GM12878 (cell line): ENCODE data around the gene C9orf153. TPM values are rescaled to one million over a fixed set of nuclear protein-coding genes. Genes with fewer than 3 reads are reported as not detected.

Experiments used
- ATAC-seq: fragments of 200-7000 bp; cut with Tn5 transposase; 3 replicates; pipeline ENCODE4 v1.9.1; 2020; ENCODE audit warnings: mild to moderate bottlenecking, moderate library complexity
- BruUV-seq: library from RNA; stranded (reverse); fragments of 400-500 nt; replicated peaks from 2 replicates; lab custom pipeline; 2021; lab: Mats Ljungman, UMichigan
- CTCF ChIA-PET: fragments of 300-600 bp; sonication (Branson Sonifier 250); formaldehyde crosslinking; extraction: SDS; loops from one replicate; lab custom pipeline; 2021; ENCODE audit warnings: inconsistent platforms; lab: Yijun Ruan, JAX
- POLR2A ChIA-PET: fragments of 350-600 bp; formaldehyde crosslinking; extraction: SDS; loops from one replicate; lab custom pipeline; 2021; ENCODE audit warnings: inconsistent platforms; lab: Charles Lee
- RAD21 ChIA-PET: fragments of 300-600 bp; sonication (Branson Sonifier 250); formaldehyde crosslinking; loops from one replicate; lab custom pipeline; 2023; ENCODE audit warnings: antibody characterized with exemption; ENCODE audit not compliant: unreplicated experiment; lab: Charles Lee
- SMC1A ChIA-PET: fragments of 300-600 bp; sonication (Branson Sonifier 250); formaldehyde crosslinking; loops from one replicate; lab custom pipeline; 2023; ENCODE audit not compliant: unreplicated experiment, uncharacterized antibody; lab: Charles Lee
- DNase-seq: peaks from one replicate; pipeline ENCODE4 v3.0.0-alpha.2; 2011; ENCODE audit warnings: low read depth, low spot score
- FAIRE-seq: peaks from 3 replicates; lab custom pipeline; 2011; peaks lifted over from hg19 to GRCh38; lab: Jason Lieb, UNC
- H2AFZ ChIP-seq: 2 replicates; pipeline ENCODE4 v1.6.0; 2011; ENCODE audit warnings: low read depth, low read length, control low read depth; ENCODE audit not compliant: control insufficient read depth
- H3K27ac ChIP-seq: 2 replicates; pipeline ENCODE4 v1.5.1; 2011; ENCODE audit warnings: control low read depth; ENCODE audit not compliant: control insufficient read depth, insufficient read depth
- H3K27me3 ChIP-seq, 2 experiments: replicated peaks in 1 of 2; 2 replicates each; pipeline versions ENCODE4 v1.6.0 to v1.6.1; 2011; ENCODE audit warnings: low read length in 1 of 2; ENCODE audit not compliant: control insufficient read depth in 2 of 2, insufficient read depth in 2 of 2
- H3K36me3 ChIP-seq, 2 experiments: 2 replicates each; pipeline ENCODE4 v1.5.1; 2011; ENCODE audit warnings: low read length in 1 of 2; ENCODE audit not compliant: control insufficient read depth in 2 of 2, insufficient read depth in 2 of 2
- H3K4me1 ChIP-seq: 2 replicates; pipeline ENCODE4 v1.6.1; 2011; ENCODE audit warnings: mild to moderate bottlenecking, low read length, moderate library complexity, mixed read lengths; ENCODE audit not compliant: control insufficient read depth, insufficient read depth
- H3K4me2 ChIP-seq: 2 replicates; pipeline ENCODE4 v1.6.0; 2011; ENCODE audit warnings: control low read depth; ENCODE audit not compliant: control insufficient read depth, insufficient read depth
- H3K4me3 ChIP-seq: fragments of 200-600 bp; sonication (generic); 2 replicates; pipeline ENCODE4 v1.5.1; 2016
- H3K79me2 ChIP-seq: 2 replicates; pipeline ENCODE4 v1.6.0; 2011; ENCODE audit warnings: low read length; ENCODE audit not compliant: control insufficient read depth, insufficient read depth
- H3K9ac ChIP-seq: 2 replicates; pipeline ENCODE4 v1.8.0; 2011; ENCODE audit warnings: low read length, control low read depth, mixed read lengths; ENCODE audit not compliant: control insufficient read depth, insufficient read depth
- H3K9me3 ChIP-seq: replicated peaks from 3 replicates; pipeline ENCODE4 v1.5.1; 2011; ENCODE audit warnings: mild to moderate bottlenecking, low read length; ENCODE audit not compliant: control insufficient read depth, insufficient read depth
- H4K20me1 ChIP-seq: 2 replicates; pipeline ENCODE4 v1.6.0; 2011; ENCODE audit not compliant: control insufficient read depth, insufficient read depth
- BRCA1 ChIP-seq: IDR thresholded peaks from 2 replicates; pipeline ENCODE4 v1.6.1; 2011; ENCODE audit warnings: low read depth, low read length, improper control_type of control experiment
- EZH2 ChIP-seq: IDR thresholded peaks from 2 replicates; pipeline ENCODE4 v1.6.1; 2012; ENCODE audit warnings: low read depth, mild to moderate bottlenecking, control low read depth, inconsistent platforms, low read length, borderline replicate concordance; ENCODE audit not compliant: control insufficient read depth
- IRF4 ChIP-seq: IDR thresholded peaks from 2 replicates; pipeline ENCODE4 v1.6.1; 2011; ENCODE audit warnings: low read depth, low read length
- SUPT20H ChIP-seq: IDR thresholded peaks from 2 replicates; pipeline ENCODE4 v1.6.1; 2011; ENCODE audit warnings: low read depth, mild to moderate bottlenecking, low read length, moderate library complexity, borderline replicate concordance; ENCODE audit not compliant: control insufficient read depth
- YY1 ChIP-seq: IDR thresholded peaks from 2 replicates; pipeline ENCODE4 v1.6.1; 2011; ENCODE audit warnings: low read depth, mild to moderate bottlenecking, low read length
- ZBTB40 ChIP-seq: fragments of 450-650 bp; IDR thresholded peaks from 2 replicates; pipeline ENCODE4 v1.6.1; 2016; ENCODE audit warnings: mild to moderate bottlenecking, moderate library complexity, borderline replicate concordance
- WGBS: methylation state at CpG from one replicate; pipeline ENCODE4 v1.1.6; 2016; ENCODE audit warnings: low lambda C conversion rate; ENCODE audit not compliant: insufficient replicate concordance, insufficient coverage; ENCODE audit errors: missing lambda C conversion rate; 5-methylcytosine and 5-hydroxymethylcytosine counted together
- in situ Hi-C: fragments of 300-500 bp; cut with MboI; formaldehyde crosslinking; loops from 9 replicates; pipeline ENCODE4 v1.14.3; 2018; ENCODE audit warnings: mixed read lengths
- intact Hi-C: fragments of 100-400 bp; cut with micrococcal nuclease; formaldehyde crosslinking; loops from one replicate; pipeline ENCODE4 v1.14.2; 2022; ENCODE audit not compliant: unreplicated experiment
- polyA plus RNA-seq, 11 experiments: library from polyadenylated mRNA; depleted of rRNA in 4 of 11; unstranded in 6 of 11; stranded (reverse) in 5 of 11; fragments of >200 nt; fragmentation: Nextera tagmentation in 4 of 11; fragmentation: Illumina TruSeq in 1 of 11; extraction: Ambion mirVana in 4 of 11; extraction: Trizol in 1 of 11; gene quantifications; 1 replicate in 1 of 11; 2 replicates in 10 of 11; pipeline versions ENCODE4 v1.2.1 to v1.2.3, GENCODE V29; 2011 to 2016; ENCODE audit warnings: inconsistent platforms in 2 of 11, missing spikeins in 2 of 11, low read depth in 1 of 11
- total RNA-seq, 4 experiments: library from RNA; depleted of rRNA in 3 of 4; stranded (reverse); fragments of >200 nt in 3 of 4; fragmentation: Illumina TruSeq in 1 of 4; extraction: Trizol in 1 of 4; gene quantifications; 2 replicates each; pipeline versions ENCODE4 v1.2.1 to v1.2.3, GENCODE V29; 2013 to 2021

The C9orf153 gene
- total and polyA plus RNA-seq, 10 of the 15 experiments (the other 5 are each of a cell fraction or from before 2014, with no cell fraction given) = 0.03 to 1.2 (median 0.18) TPM; not detected in 1

- Histone ChIP-seq H3K36me3 (no peaks in the 10 kb centered on the region), H3K27ac (no peak overlapping the region), H3K4me2 (no peak overlapping the region), H3K9me3 (no peaks in the 10 kb centered on the region), H4K20me1 (no peaks in the 10 kb centered on the region), H3K27me3 (no peaks in the 10 kb centered on the region), H3K4me3 (no peak overlapping the region), H3K79me2 (no peaks in the 10 kb centered on the region), H3K4me1 (no peaks in the 10 kb centered on the region), H3K9ac (no peak overlapping the region), H2AFZ (no peak overlapping the region)
- no TSS peak for BruUV-seq
- ChIA-PET CTCF (interaction anchor here (1.0 to 3.4 kb wide), 2 partner anchors 37 kb away, joined by 6 to 24 read pairs; no protein-coding TSS in a partner anchor), RAD21 (interaction anchor here (1.0 to 2.3 kb wide), 2 partner anchors 7 to 37 kb away, joined by 3 to 6 read pairs; no protein-coding TSS in a partner anchor), POLR2A (interaction anchor here (0.7 kb wide), 1 partner anchor 159 kb away, joined by 3 read pairs; no protein-coding TSS in a partner anchor), SMC1A (interaction anchor here (0.6 to 2.6 kb wide), 7 partner anchors 8 to 709 kb away, joined by 3 to 13 read pairs (median 3); no protein-coding TSS in a partner anchor)
- WGBS = 61% methylated on average over 10 of the region's 10 CpGs
- DNase-seq = no peak
- no peak for FAIRE-seq
- TF ChIP-seq IRF4 (no peak), ZBTB40 (no peak), SUPT20H (no peak), BRCA1 (no peak), EZH2 (no peak), YY1 (no peak)
- intact Hi-C loops = no loop called here
- in situ Hi-C loops = no loop called here
- peak; percentile 52; the same call in 2 of the 3 replicates for ATAC-seq
These were observed 20.3 kb downstream of the C9orf153 start for GRCh38 chr9:86238861-86239770.
